Stimulated activated naive B cell treated with anti-CD40 and anti-IgM and Interleukin-4, amounts not matched to agents 10 μg/mL and 1 μg/mL and 100 μg/mL, for 72 hours (primary cell): ENCODE data around the gene OSBPL3.

Experiments
- ATAC-seq, 2 donors: fragments of 150-1000 bp; cut with Tn5 transposase; replicated peaks; 2 replicates each; pipeline ENCODE4 v1.10.0; 2021; ENCODE audit warnings: moderate library complexity in 1 of 2
- DNase-seq: peaks from one replicate; pipeline ENCODE4 v3.0.0; 2021
- H3K27ac Mint-ChIP-seq: one replicate; pipeline ENCODE4 v1.8.0; 2022; ENCODE audit warnings: mild to moderate bottlenecking, mixed read lengths
- H3K27me3 Mint-ChIP-seq, 2 donors: one replicate each; pipeline ENCODE4 v1.8.0; 2022; ENCODE audit warnings: mixed read lengths in 2 of 2
- H3K36me3 Mint-ChIP-seq, 2 donors: one replicate each; pipeline ENCODE4 v1.8.0; 2022; ENCODE audit warnings: mixed read lengths in 2 of 2, mild to moderate bottlenecking in 1 of 2
- H3K4me1 Mint-ChIP-seq, 2 donors: one replicate each; pipeline ENCODE4 v1.8.0; 2022; ENCODE audit warnings: mixed read lengths in 2 of 2, mild to moderate bottlenecking in 1 of 2
- H3K4me3 Mint-ChIP-seq, 2 donors: one replicate each; pipeline ENCODE4 v1.8.0; 2022; ENCODE audit warnings: mild to moderate bottlenecking in 2 of 2, mixed read lengths in 2 of 2, moderate library complexity in 1 of 2
- H3K9me3 Mint-ChIP-seq, 2 donors: one replicate each; pipeline ENCODE4 v1.8.0; 2022; ENCODE audit warnings: mixed read lengths in 2 of 2, mild to moderate bottlenecking in 1 of 2

The OSBPL3 gene

GRCh38 chr7:24899905-24900304 is 80.1 kb downstream of the OSBPL3 start:
- no peak for DNase-seq
- Mint-ChIP-seq H3K4me1 (peaks cover 26 to 71% of the 10 kb centered on the region in 2 donors), H3K4me3 (no peak overlapping the region), H3K27ac (no peak overlapping the region), H3K36me3 (peaks cover 4% of the 10 kb centered on the region in 2 donors), H3K9me3 (no peaks in the 10 kb centered on the region), H3K27me3 (no peaks in the 10 kb centered on the region)
- ATAC-seq: peak; percentile 56 to 59

- ATAC-seq: no peak
Measured at GRCh38 chr7:24899161-24899560, 80.8 kb downstream of the OSBPL3 start.

GRCh38 chr7:24898691-24899090 is 81.3 kb downstream of the OSBPL3 start:
- Mint-ChIP-seq H3K4me1 (peaks cover 30 to 79% of the 10 kb centered on the region in 2 donors), H3K9me3 (no peaks in the 10 kb centered on the region), H3K27me3 (no peaks in the 10 kb centered on the region), H3K36me3 (peaks cover 3 to 4% of the 10 kb centered on the region in 2 donors), H3K4me3 (no peak overlapping the region), H3K27ac (no peak overlapping the region)
- ATAC-seq (peak; percentile 54), DNase-seq (no peak)

More at GRCh38 chr7:24899161-24899560, 80.8 kb downstream of the OSBPL3 start:
- H3K9me3 Mint-ChIP-seq: no peaks in the 10 kb centered on the region
- H3K27ac Mint-ChIP-seq: peak overlapping the region; percentile 53
- no peaks in the 10 kb centered on the region for H3K27me3 Mint-ChIP-seq
- peaks cover 30 to 78% of the 10 kb centered on the region in 2 donors for H3K4me1 Mint-ChIP-seq
- no peak for DNase-seq
- no peak overlapping the region for H3K4me3 Mint-ChIP-seq
- H3K36me3 Mint-ChIP-seq: peaks cover 3 to 4% of the 10 kb centered on the region in 2 donors

DNA sequence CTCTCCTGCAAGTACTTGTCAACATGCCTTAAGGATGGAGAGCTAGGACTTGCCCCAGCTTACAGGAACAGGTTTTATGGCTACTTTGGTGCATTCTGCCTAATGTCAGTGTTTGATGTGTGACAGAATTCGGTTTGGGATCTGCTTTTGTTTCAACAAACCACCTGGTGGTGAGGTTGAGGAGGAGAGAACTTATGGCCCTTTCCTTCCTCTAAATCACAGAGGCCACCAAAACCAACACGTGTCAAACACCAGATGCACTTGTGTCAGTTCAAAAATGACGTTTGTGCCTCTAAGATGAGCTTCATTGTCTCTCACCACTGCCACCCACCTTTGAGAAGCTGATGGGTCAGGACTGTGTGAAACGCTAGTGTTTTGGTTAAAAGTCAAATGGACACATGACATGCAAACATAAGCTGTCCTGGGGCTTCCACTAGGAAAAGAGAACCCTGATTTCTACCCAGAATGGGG is 83.9 kb downstream of the OSBPL3 start:
- no peak overlapping the region for H3K27ac Mint-ChIP-seq
- H3K4me3 Mint-ChIP-seq: no peak overlapping the region
- H3K27me3 Mint-ChIP-seq: no peaks in the 10 kb centered on the region
- ATAC-seq: peak; percentile 87 to 88
- no peaks in the 10 kb centered on the region for H3K9me3 Mint-ChIP-seq
- DNase-seq: no peak
- peaks cover 6 to 8% of the 10 kb centered on the region in 2 donors for H3K36me3 Mint-ChIP-seq
- H3K4me1 Mint-ChIP-seq: peaks cover 31 to 69% of the 10 kb centered on the region in 2 donors

- H3K9me3 Mint-ChIP-seq: no peaks in the 10 kb centered on the region
- H3K4me3 Mint-ChIP-seq: no peak overlapping the region
- no peaks in the 10 kb centered on the region for H3K27me3 Mint-ChIP-seq
- no peak overlapping the region for H3K27ac Mint-ChIP-seq
- ATAC-seq (no peak), DNase-seq (no peak)
- peaks cover 19 to 20% of the 10 kb centered on the region in 2 donors for H3K36me3 Mint-ChIP-seq
- H3K4me1 Mint-ChIP-seq: peaks cover 28 to 58% of the 10 kb centered on the region in 2 donors
Measured at GRCh38 chr7:24894429-24895221, 85.4 kb downstream of the OSBPL3 start.

GRCh38 chr7:24891311-24891735 is 88.7 kb downstream of the OSBPL3 start:
- H3K4me1 Mint-ChIP-seq: peaks cover 18 to 46% of the 10 kb centered on the region in 2 donors
- H3K27me3 Mint-ChIP-seq: no peaks in the 10 kb centered on the region
- no peaks in the 10 kb centered on the region for H3K9me3 Mint-ChIP-seq
- H3K36me3 Mint-ChIP-seq: peaks cover 32 to 34% of the 10 kb centered on the region in 2 donors
- H3K4me3 Mint-ChIP-seq: no peak overlapping the region
- no peak overlapping the region for H3K27ac Mint-ChIP-seq
- no peak for DNase-seq
- ATAC-seq: no peak

- DNase-seq (no peak), ATAC-seq (no peak)
- Mint-ChIP-seq H3K4me1 (peaks cover 14 to 40% of the 10 kb centered on the region in 2 donors), H3K9me3 (no peaks in the 10 kb centered on the region), H3K36me3 (peaks cover 43 to 48% of the 10 kb centered on the region in 2 donors), H3K27ac (no peak overlapping the region), H3K4me3 (no peak overlapping the region), H3K27me3 (no peaks in the 10 kb centered on the region)
Measured at GRCh38 chr7:24889611-24890010, 90.4 kb downstream of the OSBPL3 start.

DNA sequence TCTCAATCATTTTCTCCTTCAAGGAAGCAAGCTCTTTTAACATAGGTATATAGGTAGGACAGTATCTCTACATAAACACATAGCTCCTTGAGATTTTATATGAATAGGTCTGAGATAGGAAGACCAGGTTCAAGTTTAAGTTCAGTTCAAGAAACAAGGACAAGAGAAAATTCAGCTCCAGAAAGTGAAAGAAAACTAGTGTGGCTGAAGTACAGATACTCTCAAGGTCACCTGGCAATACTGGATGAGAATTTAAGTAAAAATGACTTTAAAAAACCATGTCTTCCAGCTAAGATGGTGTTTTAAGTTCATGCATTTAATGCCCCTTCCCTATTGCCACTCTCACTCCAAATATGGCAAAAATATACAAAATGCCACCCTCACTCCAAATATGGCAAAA is 91.3 kb downstream of the OSBPL3 start:
- Mint-ChIP-seq H3K4me1 (peaks cover 12 to 44% of the 10 kb centered on the region in 2 donors), H3K36me3 (peaks cover 43 to 51% of the 10 kb centered on the region in 2 donors), H3K9me3 (no peaks in the 10 kb centered on the region), H3K27me3 (no peaks in the 10 kb centered on the region), H3K4me3 (no peak overlapping the region), H3K27ac (no peak overlapping the region)
- DNase-seq (no peak), ATAC-seq (no peak)

DNA sequence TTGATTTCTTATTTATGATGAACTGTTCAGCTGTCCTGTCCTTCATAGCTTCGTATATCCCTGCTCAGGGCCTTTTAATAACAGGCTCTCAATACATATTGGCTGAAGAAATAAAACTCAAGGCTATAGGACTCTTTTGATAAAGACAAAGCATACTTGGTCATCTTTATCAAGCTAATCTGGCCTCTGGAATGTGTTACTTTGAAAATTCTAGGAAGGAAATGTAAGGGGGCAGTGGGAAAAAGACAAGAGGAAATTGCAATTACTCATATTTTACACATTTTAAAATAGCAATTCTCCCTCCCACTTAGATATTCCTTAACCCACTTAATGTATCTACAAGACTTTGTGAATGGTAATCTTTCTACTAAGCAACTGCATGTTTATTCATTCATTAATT is 94.3 kb downstream of the OSBPL3 start:
- no peak overlapping the region for H3K4me3 Mint-ChIP-seq
- H3K27me3 Mint-ChIP-seq: no peaks in the 10 kb centered on the region
- peaks cover 18 to 44% of the 10 kb centered on the region in 2 donors for H3K4me1 Mint-ChIP-seq
- no peak for ATAC-seq
- H3K27ac Mint-ChIP-seq: no peak overlapping the region
- DNase-seq: no peak
- peaks cover 43 to 45% of the 10 kb centered on the region in 2 donors for H3K36me3 Mint-ChIP-seq
- H3K9me3 Mint-ChIP-seq: no peaks in the 10 kb centered on the region

DNA sequence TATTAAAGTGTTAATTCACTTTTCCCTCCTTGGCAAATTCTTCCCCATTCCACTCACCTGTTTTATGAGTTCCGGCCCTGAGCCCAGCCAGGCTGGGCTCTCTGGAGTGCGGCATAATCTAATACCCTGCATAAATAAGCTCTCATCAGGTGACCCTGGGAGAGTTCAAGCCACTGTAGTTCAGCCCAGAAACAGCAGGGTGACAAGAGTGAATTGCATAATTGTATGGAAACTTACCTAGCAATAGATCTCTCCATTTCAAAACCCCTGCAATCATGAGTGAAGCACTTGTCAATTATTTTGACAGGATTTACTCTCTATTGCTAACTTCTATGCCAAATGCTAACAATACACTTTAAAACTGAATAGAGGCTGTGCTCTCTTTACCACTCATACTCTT is 94.7 kb downstream of the OSBPL3 start:
- Mint-ChIP-seq H3K36me3 (peaks cover 40 to 42% of the 10 kb centered on the region in 2 donors), H3K4me1 (peaks cover 18 to 47% of the 10 kb centered on the region in 2 donors), H3K27me3 (no peaks in the 10 kb centered on the region), H3K9me3 (no peaks in the 10 kb centered on the region), H3K4me3 (no peak overlapping the region), H3K27ac (no peak overlapping the region)
- ATAC-seq (no peak), DNase-seq (no peak)

DNA sequence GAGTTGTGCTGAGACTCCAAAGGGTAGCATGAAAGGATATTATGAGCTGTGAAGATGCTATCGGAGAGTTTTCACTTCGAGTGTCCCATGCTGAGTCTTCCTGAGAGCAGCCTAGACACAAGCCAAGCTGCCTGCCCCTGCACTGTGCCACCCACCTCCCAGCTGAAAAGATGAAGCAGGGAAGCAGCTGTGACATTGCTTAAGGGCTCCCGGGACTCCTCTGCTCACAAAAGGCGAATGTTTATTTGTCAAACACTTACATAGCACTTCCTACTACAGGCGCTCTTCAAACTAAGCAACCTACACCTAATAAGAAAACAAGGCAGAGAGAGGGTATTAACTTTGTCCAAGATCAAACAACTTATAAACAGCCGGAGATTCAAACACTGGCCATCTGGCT is 95.6 kb downstream of the OSBPL3 start:
- Mint-ChIP-seq H3K27me3 (no peaks in the 10 kb centered on the region), H3K4me1 (peaks cover 14 to 48% of the 10 kb centered on the region in 2 donors), H3K27ac (peak overlapping the region; percentile 56), H3K9me3 (no peaks in the 10 kb centered on the region), H3K4me3 (no peak overlapping the region), H3K36me3 (peaks cover 34 to 37% of the 10 kb centered on the region in 2 donors)
- DNase-seq: no peak
- no peak for ATAC-seq

DNA sequence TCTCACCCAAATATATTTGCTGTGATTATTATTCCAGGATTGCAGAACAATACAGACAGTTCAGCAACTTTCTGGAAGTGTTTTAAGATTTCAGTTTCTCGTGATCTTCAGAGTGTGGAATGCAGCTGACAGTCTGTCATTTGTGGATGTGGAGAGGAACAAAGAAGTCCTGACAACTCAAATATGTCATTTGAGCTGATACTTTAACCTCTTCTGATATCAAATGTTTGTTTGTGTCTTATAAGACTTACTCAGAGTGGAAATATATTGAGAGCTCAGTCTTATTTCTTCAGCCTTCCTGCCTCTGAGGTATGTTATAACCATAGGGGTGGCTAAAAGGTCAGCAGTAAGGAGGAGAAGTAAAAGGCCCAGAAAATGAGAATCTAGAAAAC is 96.4 kb downstream of the OSBPL3 start:
- peak; percentile 46 to 49 for ATAC-seq
- peak overlapping the region in 1 of 2 donors; percentile 32 for H3K4me3 Mint-ChIP-seq

GRCh38 chr7:24882989-24883621 is 96.9 kb downstream of the OSBPL3 start:
- Mint-ChIP-seq H3K27ac (peak overlapping the region; percentile 42), H3K4me3 (peak overlapping the region; percentile 11 to 42), H3K9me3 (no peaks in the 10 kb centered on the region), H3K4me1 (peaks cover 19 to 54% of the 10 kb centered on the region in 2 donors), H3K27me3 (no peaks in the 10 kb centered on the region), H3K36me3 (peaks cover 29 to 33% of the 10 kb centered on the region in 2 donors)
- ATAC-seq: peak; percentile 86 to 90
- DNase-seq: no peak

More for the DNA sequence above, 96.4 kb downstream of the OSBPL3 start:
- Mint-ChIP-seq H3K27me3 (no peaks in the 10 kb centered on the region), H3K36me3 (peaks cover 29 to 33% of the 10 kb centered on the region in 2 donors), H3K9me3 (no peaks in the 10 kb centered on the region), H3K4me1 (peaks cover 17 to 49% of the 10 kb centered on the region in 2 donors), H3K27ac (peak overlapping the region; percentile 26)
- DNase-seq: no peak

- Mint-ChIP-seq H3K9me3 (no peaks in the 10 kb centered on the region), H3K4me3 (no peak overlapping the region), H3K36me3 (peaks cover 26 to 27% of the 10 kb centered on the region in 2 donors), H3K27me3 (no peaks in the 10 kb centered on the region), H3K27ac (no peak overlapping the region), H3K4me1 (peaks cover 25 to 65% of the 10 kb centered on the region in 2 donors)
- no peak for ATAC-seq
- no peak for DNase-seq
Measured at GRCh38 chr7:24881623-24882022, 98.4 kb downstream of the OSBPL3 start.
